Osteoblast (primary cell): ENCODE data around the gene XRCC1. TPM values are rescaled to one million over a fixed set of nuclear protein-coding genes. Genes with fewer than 3 reads are reported as not detected.
A peak's percentile ranks its signal among the peaks of the same experiment; 100 is the strongest.

Experiments used
- DNase-seq: peaks from one replicate; pipeline ENCODE4 v3.0.0; 2011; ENCODE audit warnings: low spot score, mixed read lengths; ENCODE audit not compliant: insufficient read length; ENCODE audit errors: missing footprints
- H2AFZ ChIP-seq: 2 replicates; pipeline ENCODE4 v1.6.0; 2011; ENCODE audit warnings: mild to moderate bottlenecking, low read length
- H3K27ac ChIP-seq: 2 replicates; pipeline ENCODE4 v1.5.1; 2011; ENCODE audit warnings: mild to moderate bottlenecking, low read depth, low read length, moderate library complexity
- H3K27me3 ChIP-seq: 2 replicates; pipeline ENCODE4 v1.6.0; 2012; ENCODE audit warnings: mild to moderate bottlenecking, control low read depth, inconsistent platforms, low read length, moderate library complexity; ENCODE audit not compliant: insufficient read depth
- H3K36me3 ChIP-seq: 2 replicates; pipeline ENCODE4 v1.5.1; 2011; ENCODE audit warnings: mild to moderate bottlenecking, low read length, control low read depth, moderate library complexity; ENCODE audit not compliant: insufficient read depth
- H3K4me1 ChIP-seq: 2 replicates; pipeline ENCODE4 v1.5.1; 2011; ENCODE audit warnings: mild to moderate bottlenecking, low read length, control low read depth, moderate library complexity; ENCODE audit not compliant: insufficient read depth
- H3K4me2 ChIP-seq: 2 replicates; pipeline ENCODE4 v1.6.0; 2011; ENCODE audit warnings: mild to moderate bottlenecking, low read length; ENCODE audit not compliant: insufficient read depth
- H3K4me3 ChIP-seq: fragments of 200-600 bp; sonication (generic); 3 replicates; pipeline ENCODE4 v1.5.1; 2012; ENCODE audit warnings: mild to moderate bottlenecking, low read length, inconsistent platforms; ENCODE audit not compliant: insufficient read depth
- H3K79me2 ChIP-seq: 2 replicates; pipeline ENCODE4 v1.6.0; 2012; ENCODE audit warnings: mild to moderate bottlenecking, low read length, control low read depth, inconsistent platforms; ENCODE audit not compliant: insufficient read depth
- H3K9me3 ChIP-seq: 2 replicates; pipeline ENCODE4 v1.5.1; 2011; ENCODE audit warnings: low read depth, low read length, control low read depth
- H4K20me1 ChIP-seq: 2 replicates; pipeline ENCODE4 v1.6.0; 2012; ENCODE audit warnings: mild to moderate bottlenecking, low read length, control low read depth; ENCODE audit not compliant: insufficient read depth
- total RNA-seq: library from RNA; depleted of rRNA; stranded (reverse); fragments of >200 nt; gene quantifications from 2 replicates; pipeline ENCODE4 v1.2.3, GENCODE V29; 2012
- TF ChIP-seq, protein P1 (sequence below): IDR thresholded peaks from 2 replicates; pipeline ENCODE4 v1.5.1; 2011; ENCODE audit warnings: mild to moderate bottlenecking, low read depth, low read length, moderate library complexity; ENCODE audit errors: extremely low read depth

Gene XRCC1
- total RNA-seq, 1 donor: 21.4 TPM

DNA sequence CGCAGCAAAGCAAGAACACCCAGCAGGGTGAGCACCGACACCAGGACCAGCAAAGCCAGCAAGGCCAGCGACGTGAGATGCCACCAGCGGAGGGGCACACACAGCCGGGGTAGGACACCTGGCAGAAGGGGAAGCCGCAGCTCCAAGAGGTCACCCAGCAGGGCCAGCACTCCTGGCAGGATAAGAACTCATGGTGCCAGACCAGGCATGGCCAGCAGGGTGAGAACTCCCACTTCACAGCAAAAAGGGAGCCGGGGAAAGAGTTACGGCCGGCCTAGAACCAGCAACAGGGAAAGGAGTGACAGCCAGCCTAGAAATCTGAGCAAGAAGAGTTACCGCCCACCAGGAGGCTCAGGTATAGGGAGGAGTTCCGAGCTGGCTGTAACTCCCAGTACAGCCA is 37.0 kb upstream of the XRCC1 start:
- DNase-seq: no peak
- Histone ChIP-seq H3K4me2 (no peak overlapping the region), H3K4me1 (no peaks in the 10 kb centered on the region), H3K4me3 (no peak overlapping the region), H4K20me1 (peaks cover 14% of the 10 kb centered on the region), H3K27ac (no peak overlapping the region), H2AFZ (no peak overlapping the region), H3K27me3 (no peaks in the 10 kb centered on the region), H3K9me3 (no peaks in the 10 kb centered on the region), H3K79me2 (peaks cover 59% of the 10 kb centered on the region), H3K36me3 (peaks cover 23% of the 10 kb centered on the region)
- TF ChIP-seq, protein P1, sequence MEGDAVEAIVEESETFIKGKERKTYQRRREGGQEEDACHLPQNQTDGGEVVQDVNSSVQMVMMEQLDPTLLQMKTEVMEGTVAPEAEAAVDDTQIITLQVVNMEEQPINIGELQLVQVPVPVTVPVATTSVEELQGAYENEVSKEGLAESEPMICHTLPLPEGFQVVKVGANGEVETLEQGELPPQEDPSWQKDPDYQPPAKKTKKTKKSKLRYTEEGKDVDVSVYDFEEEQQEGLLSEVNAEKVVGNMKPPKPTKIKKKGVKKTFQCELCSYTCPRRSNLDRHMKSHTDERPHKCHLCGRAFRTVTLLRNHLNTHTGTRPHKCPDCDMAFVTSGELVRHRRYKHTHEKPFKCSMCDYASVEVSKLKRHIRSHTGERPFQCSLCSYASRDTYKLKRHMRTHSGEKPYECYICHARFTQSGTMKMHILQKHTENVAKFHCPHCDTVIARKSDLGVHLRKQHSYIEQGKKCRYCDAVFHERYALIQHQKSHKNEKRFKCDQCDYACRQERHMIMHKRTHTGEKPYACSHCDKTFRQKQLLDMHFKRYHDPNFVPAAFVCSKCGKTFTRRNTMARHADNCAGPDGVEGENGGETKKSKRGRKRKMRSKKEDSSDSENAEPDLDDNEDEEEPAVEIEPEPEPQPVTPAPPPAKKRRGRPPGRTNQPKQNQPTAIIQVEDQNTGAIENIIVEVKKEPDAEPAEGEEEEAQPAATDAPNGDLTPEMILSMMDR: no peak

DNA sequence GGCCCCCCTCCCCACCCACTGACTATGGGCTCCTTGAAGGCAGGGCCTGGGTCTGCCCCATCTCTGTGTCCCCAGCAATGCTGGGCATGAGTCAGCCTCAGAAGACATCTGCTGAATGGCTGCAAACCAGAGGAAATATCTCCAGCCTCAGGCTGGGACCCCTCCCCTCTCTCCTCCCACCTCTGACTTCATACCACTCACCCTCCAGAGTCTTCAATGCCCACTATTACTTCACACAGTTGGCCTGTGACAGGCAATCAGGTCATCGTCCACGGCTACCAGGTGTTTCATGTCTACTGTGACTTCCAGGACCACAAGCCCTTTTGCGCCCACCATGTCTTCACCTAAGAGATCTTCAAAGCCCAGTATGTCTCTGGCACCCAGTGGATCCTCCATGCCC is 36.5 kb upstream of the XRCC1 start, which contains the start of gene SRRM5:
TSS of gene SRRM5 (plus strand) at position 301 of the 400 bp plus-strand sequence. CDS start at position 335, 34 bp downstream.
- H3K79me2 ChIP-seq: peaks cover 53% of the 10 kb centered on the region
- H3K27me3 ChIP-seq: no peaks in the 10 kb centered on the region
- no peak within 1 kb of the TSS for H2AFZ ChIP-seq
- H4K20me1 ChIP-seq: peaks cover 14% of the 10 kb centered on the region
- peaks cover 23% of the 10 kb centered on the region for H3K36me3 ChIP-seq
- no peaks in the 10 kb centered on the region for H3K4me1 ChIP-seq
- H3K9me3 ChIP-seq: no peaks in the 10 kb centered on the region
- DNase-seq: peak; percentile 23
- no peak within 1 kb of the TSS for H3K27ac ChIP-seq
- H3K4me2 ChIP-seq: no peak within 1 kb of the TSS
- H3K4me3 ChIP-seq: no peak within 1 kb of the TSS
- TF ChIP-seq, protein P1: no peak

DNA sequence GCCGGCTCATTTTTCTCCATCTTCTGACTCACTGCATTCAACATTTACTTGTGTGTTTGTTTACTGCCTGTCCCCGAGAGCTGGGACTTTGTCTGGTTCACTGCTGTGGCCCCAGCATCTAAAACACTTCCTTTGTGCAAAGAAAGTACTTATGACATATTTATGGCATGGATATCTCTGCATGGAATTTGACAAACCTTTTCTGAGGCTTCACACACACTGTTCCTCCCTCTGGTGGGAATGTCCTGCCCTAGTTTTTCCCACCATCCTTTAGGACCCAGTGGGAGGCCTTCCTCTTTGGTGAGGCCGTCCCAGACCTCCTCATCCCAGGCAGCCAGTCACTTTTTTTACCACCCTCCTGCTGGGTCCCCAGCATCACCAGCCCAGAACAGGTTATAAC is 35.2 kb upstream of the XRCC1 start:
- Histone ChIP-seq H3K79me2 (peaks cover 42% of the 10 kb centered on the region), H3K4me3 (no peak overlapping the region), H2AFZ (no peak overlapping the region), H3K27me3 (no peaks in the 10 kb centered on the region), H3K9me3 (no peaks in the 10 kb centered on the region), H3K27ac (no peak overlapping the region), H4K20me1 (peaks cover 14% of the 10 kb centered on the region), H3K4me2 (no peak overlapping the region), H3K36me3 (peaks cover 23% of the 10 kb centered on the region), H3K4me1 (no peaks in the 10 kb centered on the region)
- peak; percentile 75 for DNase-seq
- TF ChIP-seq, protein P1: no peak

DNA sequence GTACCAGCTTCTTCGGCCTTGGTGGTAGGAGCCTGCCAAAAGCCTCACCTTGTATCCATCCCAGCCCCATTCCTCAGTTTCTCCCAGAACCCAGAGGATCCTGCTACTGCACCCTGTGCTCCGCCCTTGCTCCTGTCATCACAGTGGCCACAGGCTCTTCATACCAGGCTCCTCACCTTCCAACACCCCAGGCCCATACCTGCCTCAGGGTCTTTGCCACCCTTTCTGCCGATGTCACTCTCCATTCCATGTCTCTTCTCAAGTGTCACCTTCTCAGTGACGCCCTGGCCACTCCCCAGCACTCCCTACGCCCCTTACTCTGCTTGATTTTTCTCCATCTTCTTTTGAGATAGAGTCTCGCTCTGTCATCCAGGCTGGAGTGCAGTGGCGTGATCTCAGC is 34.5 kb upstream of the XRCC1 start:
- H4K20me1 ChIP-seq: peaks cover 14% of the 10 kb centered on the region
- DNase-seq: peak; percentile 54
- peaks cover 36% of the 10 kb centered on the region for H3K79me2 ChIP-seq
- TF ChIP-seq, protein P1: no peak
- no peaks in the 10 kb centered on the region for H3K27me3 ChIP-seq
- H3K4me1 ChIP-seq: no peaks in the 10 kb centered on the region
- H3K9me3 ChIP-seq: no peaks in the 10 kb centered on the region
- no peak overlapping the region for H3K27ac ChIP-seq
- no peak overlapping the region for H2AFZ ChIP-seq
- peaks cover 23% of the 10 kb centered on the region for H3K36me3 ChIP-seq
- no peak overlapping the region for H3K4me2 ChIP-seq
- no peak overlapping the region for H3K4me3 ChIP-seq
